Hindlimb muscle (tissue), 1 donor: ENCODE results near the gene PRM1. TPM values are rescaled to one million over a fixed set of nuclear protein-coding genes. Genes with fewer than 3 reads are reported as not detected.
A peak's percentile ranks its signal among the peaks of the same experiment; 100 is the strongest.
"Not testable (repeated sequence)": the region's sequence is repeated elsewhere in the genome, so short reads cannot be mapped to it uniquely, and the experiment has no call there.

Source experiments
- DNase-seq: peaks from one replicate; pipeline ENCODE4 v3.0.0-alpha.2; 2013
- polyA plus RNA-seq: library from polyadenylated mRNA; unstranded; fragments of 120-200 nt; gene quantifications from one replicate; pipeline ENCODE4 v1.2.1, GENCODE V29; 2013; ENCODE audit not compliant: insufficient read length

PRM1 gene
- polyA plus RNA-seq, 1 donor, result not detected

GRCh38 chr16:11313493-11314308 is 32.6 kb upstream of the PRM1 start:
- no peak for DNase-seq

GRCh38 chr16:11312718-11313492 is 31.8 kb upstream of the PRM1 start:
- DNase-seq, result no peak

GRCh38 chr16:11310997-11311561 is 29.9 kb upstream of the PRM1 start:
- no peak for DNase-seq

GRCh38 chr16:11310634-11310977 is 29.5 kb upstream of the PRM1 start:
- no peak for DNase-seq

- DNase-seq, result no peak
These were observed 28.9 kb upstream of the PRM1 start for GRCh38 chr16:11309895-11310633.

DNA sequence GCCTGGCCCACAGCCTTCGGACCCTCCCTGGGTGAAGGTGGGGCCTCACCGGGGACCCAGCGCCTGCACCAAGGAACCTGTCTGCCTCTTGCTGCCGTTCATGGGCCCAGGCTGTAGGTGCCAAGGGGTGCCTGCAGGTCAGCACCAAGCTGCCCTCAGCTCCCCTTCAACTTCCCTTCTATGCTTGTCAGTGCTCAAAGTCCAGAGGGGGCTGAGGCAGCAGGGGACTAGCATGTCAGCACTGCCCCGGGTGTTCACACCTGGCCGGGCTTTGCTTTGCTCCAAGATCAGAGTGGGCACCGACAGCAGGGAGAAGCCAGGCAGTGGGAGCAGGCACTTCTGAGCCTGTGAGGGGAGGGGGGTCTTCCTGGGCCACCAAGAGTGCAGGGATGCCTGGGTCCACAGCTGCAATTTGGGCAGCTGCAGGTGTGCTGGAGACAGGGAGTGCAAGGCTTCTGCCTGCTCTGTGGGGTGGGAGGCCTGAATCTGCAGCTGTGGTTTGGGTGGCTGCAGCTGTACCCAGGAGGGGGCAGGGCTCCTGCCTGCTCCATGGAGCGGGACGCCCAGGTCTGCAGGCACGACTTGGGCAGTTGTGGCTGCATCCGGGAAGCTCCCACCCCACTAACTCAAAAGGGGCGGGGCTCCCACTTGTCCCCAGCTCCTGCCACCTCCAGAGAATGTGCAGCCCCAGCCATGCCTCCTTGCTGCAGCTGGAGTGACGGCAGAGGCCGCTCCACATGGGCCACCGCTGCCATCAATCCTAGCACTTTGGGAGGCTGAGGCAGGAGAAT is 27.6 kb upstream of the PRM1 start:
- DNase-seq, result no peak

DNA sequence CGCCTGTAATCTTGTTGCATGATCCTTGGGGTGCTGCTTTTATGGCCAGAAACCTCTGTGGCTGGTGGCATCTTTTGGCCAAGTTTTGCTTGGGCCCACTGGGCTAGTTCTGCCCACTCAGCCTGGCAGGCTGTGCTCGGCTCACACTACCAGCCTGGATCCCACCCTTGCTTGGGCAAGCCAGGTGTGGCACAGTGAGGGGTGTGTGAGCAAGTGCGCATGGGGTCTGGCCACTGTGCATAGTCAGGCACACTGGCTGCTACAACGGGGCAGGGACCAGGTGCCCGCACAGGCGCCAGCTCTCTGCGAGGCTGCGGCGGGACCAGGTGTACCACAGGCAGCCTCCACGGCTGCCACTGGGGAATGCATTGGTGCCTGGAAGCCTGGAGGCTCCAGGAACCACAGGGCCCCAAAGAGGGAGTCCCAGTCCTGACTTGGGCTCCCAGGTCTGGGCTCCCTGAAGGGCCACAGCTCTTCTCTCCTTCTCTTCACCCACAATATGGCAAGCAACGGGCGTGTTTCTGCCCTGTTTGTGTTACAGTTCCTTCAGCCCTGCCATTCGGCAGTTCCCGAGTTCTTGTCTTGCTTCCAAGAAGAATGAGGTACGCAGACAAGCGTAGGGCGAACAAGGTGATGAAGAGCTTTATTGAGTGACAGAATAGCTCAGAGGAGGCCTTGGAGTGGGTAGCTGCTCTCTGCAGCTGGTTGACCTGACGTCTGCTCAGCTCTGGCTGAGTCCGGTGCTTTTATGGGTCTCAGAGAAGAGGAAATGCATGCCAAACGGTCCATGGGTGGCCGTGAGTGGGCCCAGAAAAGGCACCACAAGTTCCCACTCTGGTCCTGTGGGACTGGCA is 26.7 kb upstream of the PRM1 start:
- no peak for DNase-seq

DNA sequence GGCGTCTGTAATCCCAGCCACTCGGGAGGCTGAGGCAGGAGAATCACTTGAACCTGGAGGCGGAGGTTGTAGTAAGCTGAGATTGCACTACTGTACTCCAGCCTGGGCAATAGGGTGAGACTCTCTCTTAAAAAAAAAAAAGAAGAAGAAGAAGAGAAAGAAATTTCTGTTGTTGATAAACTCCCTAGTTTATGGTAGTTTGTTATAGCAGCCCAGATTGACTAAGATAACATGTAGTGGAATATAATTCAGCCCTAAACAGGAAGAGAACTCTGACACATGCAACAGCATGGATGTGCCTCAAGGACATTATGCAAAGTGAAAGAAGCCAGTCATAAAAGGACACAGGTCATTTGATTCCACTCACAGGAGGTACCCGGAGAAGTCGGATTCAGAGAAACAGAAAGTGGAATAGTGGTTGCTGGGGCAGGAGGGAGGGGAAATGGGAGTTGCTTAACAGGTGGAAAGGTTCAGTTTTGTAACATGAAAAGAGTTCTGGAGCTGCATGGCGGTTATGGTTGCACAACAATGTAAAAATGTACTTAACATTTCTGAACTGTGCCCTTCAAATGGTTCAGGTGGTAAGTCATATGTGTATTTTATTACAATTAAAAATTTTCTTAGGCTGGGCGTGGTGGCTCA is 26.0 kb upstream of the PRM1 start:
- no peak for DNase-seq

GRCh38 chr16:11306381-11306780 is 25.3 kb upstream of the PRM1 start:
- no peak for DNase-seq

DNA sequence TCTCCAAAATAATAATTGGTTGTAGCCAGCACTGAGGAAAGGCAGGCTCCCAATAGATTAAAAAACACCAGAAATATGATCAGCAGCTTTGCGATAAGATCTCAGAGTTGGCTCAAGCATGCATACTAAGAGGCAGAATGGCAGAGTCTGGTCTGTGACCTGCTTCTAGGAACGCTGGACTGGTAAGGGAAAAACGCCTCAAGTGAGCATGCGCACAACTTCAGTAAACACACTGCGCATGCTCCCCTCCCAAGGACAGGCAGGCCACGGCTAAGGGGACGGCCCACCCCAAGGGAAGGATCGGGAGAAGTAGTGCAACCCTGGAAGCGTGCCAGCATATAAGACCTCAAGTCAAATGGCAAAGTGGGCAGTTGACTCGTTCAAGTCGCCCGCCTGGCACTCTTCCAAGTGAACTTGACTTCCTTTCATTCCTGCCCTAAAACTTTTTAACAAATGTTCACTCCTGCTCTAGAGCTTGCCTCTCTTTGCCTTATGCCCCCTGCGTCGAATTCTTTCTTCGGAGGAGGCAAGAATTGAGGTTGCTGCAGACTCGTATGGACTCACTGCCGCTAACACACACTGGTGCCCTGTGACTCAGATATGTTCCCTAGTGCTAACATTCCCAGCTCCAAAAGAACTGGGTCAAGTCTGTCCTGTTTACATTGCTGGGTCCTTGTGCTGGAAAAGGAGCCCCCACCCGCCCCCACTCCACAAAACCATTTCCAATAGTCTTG is 22.4 kb upstream of the PRM1 start:
- no peak for DNase-seq

DNA sequence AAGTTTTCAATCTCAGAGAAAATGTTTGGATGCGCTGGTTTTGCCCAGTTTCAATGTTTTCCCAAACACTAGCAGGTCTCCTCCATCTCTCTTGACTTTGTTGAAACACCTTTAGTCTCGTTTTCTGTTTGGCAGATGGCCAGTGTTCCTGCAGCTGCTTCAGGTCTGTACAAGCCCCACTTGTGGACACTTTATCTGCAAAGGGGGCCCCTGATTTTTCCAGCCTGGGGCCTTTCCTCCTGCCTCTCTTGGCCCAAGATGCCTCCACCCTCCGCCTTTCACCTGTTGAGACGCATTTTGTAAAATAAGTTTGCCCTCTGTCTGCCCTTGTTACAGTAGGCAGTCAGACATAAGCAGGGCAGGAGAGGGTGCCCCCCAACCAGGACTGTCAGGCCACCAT is 21.8 kb upstream of the PRM1 start:
- no peak for DNase-seq

DNA sequence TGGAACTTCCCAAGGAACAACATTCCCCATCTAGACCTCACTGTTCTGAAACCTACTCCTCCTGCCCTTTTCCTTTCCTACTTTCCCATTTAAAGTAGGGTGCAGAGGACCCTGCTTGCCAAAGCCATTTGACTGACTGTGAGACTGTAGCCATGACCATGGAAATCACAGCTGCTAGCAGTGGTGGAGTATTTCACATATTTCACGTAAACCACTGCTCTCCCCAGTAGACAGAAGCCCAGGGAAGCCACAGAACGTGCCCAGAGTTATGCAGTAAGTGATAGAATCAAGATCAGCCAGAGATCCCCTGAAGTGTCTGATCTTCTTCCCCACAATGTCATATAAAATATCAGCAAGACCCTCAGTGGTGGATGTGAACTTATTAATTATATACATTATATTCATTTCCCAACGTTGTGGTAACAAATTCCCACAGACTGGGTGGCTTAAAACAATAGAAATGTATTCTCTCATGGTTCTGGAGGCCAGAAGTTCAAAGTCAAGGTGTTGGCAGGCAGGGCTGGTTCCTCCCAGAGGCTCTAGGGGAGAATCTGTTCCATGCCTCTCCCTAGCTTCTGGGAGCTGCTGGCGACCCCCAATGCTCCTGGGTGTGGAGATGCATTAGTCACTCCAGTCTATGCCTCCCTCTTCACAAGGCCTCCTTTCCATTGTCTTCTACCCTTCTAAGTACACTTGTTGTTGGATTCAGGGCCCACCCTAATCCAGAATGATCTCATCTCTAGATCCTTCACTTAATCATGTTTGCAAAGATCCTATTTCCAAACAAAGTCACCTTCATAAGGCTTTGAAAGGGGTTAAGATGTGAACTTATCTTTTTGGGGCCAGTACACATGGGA is 20.7 kb upstream of the PRM1 start:
- no peak for DNase-seq

GRCh38 chr16:11300560-11300892 is 19.4 kb upstream of the PRM1 start:
- DNase-seq, result no peak

GRCh38 chr16:11299865-11300559 is 18.9 kb upstream of the PRM1 start:
- no peak for DNase-seq

- not testable (repeated sequence) for DNase-seq
These were observed 17.9 kb upstream of the PRM1 start for GRCh38 chr16:11298950-11299547.

GRCh38 chr16:11298143-11298900 is 17.2 kb upstream of the PRM1 start:
- no peak for DNase-seq

DNA sequence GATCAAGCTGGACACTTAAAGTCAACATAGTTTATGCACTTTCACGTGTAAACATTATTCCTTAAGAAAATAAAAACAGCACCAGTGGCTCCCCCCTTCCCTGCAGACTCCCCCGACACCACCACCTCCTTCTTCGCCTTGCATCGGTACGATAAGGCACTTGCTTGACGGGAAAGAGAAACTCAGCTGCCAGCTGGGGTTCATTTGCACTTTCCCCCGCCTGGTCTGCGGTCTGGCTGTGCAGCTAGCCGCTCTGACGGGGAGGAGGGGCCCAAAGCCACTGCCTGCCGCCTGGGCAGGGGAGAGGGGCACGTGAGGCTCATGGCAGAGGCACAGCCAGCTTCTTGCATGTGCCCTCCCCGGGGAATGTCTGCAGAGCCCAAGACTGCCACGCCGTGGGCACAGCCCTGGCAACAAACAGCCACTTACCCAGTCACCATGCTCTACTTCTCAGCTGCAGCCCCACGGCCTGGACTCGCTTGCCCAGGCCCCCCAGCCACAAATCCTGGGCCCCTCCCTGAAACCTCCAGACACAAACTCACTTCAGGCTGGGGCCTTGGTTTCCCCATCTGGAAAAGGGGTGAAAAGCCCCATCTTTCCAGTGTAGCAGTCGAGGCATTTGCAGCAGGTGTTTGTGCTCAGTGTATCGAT is 16.5 kb upstream of the PRM1 start:
- peak; percentile 24 for DNase-seq
